Brain microvascular endothelial cell (primary cell): ENCODE data around the gene FRMD5.

ENCODE experiments used
- DNase-seq: peaks from one replicate; pipeline ENCODE4 v3.0.0-alpha.2; 2020
- H3K27ac ChIP-seq: fragments of 250-450 bp; sonication (Bioruptor Pico); 2 replicates; pipeline ENCODE4 v1.5.1; 2020; ENCODE audit warnings: mild to moderate bottlenecking, moderate library complexity
- H3K27me3 ChIP-seq: fragments of 250-450 bp; sonication (Bioruptor Pico); replicated peaks from 2 replicates; pipeline ENCODE4 v1.5.1; 2020; ENCODE audit warnings: mild to moderate bottlenecking
- H3K36me3 ChIP-seq: fragments of 250-450 bp; sonication (Bioruptor Pico); replicated peaks from 2 replicates; pipeline ENCODE4 v1.5.1; 2020; ENCODE audit warnings: mild to moderate bottlenecking
- H3K4me3 ChIP-seq: 2 replicates; pipeline ENCODE4 v1.5.1; 2011; ENCODE audit warnings: low read depth, mild to moderate bottlenecking, control low read depth, low read length, moderate library complexity
- in situ Hi-C: cut with HindIII; loops from 2 replicates; pipeline ENCODE4 v1.10.0; 2017; ENCODE audit warnings: low sequenced_read_pairs, low pct_ligation_motif_present
- TF ChIP-seq, protein P1 (sequence below): IDR thresholded peaks from 2 replicates; pipeline ENCODE4 v1.5.1; 2011; ENCODE audit warnings: low read depth, mild to moderate bottlenecking, moderate library complexity, low read length, control low read depth, inconsistent platforms; ENCODE audit errors: missing control alignments

The FRMD5 gene

DNA sequence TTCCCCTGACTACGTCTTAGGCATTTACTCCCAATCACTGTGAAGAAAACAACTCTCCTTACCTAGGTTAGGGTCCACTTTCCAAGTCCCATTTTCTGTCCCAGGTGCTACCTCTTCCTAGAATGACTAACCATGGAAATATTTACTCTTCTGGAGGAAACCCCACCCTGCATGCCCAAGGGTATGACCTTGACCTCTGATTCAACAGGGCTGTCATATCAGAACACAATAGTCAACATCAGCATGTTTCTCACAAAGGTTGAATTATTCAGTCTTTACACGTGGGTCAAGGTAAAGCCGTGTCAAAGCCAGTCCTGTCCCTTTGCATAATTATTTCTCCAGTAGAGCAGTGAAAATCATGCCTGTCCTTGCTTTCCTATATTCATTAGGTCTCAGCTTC lies 4.3 kb upstream of the FRMD5 start:
- TF ChIP-seq, protein P1, sequence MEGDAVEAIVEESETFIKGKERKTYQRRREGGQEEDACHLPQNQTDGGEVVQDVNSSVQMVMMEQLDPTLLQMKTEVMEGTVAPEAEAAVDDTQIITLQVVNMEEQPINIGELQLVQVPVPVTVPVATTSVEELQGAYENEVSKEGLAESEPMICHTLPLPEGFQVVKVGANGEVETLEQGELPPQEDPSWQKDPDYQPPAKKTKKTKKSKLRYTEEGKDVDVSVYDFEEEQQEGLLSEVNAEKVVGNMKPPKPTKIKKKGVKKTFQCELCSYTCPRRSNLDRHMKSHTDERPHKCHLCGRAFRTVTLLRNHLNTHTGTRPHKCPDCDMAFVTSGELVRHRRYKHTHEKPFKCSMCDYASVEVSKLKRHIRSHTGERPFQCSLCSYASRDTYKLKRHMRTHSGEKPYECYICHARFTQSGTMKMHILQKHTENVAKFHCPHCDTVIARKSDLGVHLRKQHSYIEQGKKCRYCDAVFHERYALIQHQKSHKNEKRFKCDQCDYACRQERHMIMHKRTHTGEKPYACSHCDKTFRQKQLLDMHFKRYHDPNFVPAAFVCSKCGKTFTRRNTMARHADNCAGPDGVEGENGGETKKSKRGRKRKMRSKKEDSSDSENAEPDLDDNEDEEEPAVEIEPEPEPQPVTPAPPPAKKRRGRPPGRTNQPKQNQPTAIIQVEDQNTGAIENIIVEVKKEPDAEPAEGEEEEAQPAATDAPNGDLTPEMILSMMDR = no peak
- DNase-seq = no peak
- Histone ChIP-seq H3K27me3 (no peaks in the 10 kb centered on the region), H3K27ac (no peak overlapping the region), H3K36me3 (no peaks in the 10 kb centered on the region), H3K4me3 (no peak overlapping the region)
- in situ Hi-C loops = no loop called here

- DNase-seq = peak; percentile 90
- Histone ChIP-seq H3K27ac (peak overlapping the region; percentile 75), H3K27me3 (no peaks in the 10 kb centered on the region), H3K4me3 (peak overlapping the region; percentile 75), H3K36me3 (no peaks in the 10 kb centered on the region)
- TF ChIP-seq, protein P1 = peak; percentile 12
- in situ Hi-C loops = no loop called here
Observed at GRCh38 chr15:44194323-44195150, 534 bp downstream of the FRMD5 start.

DNA sequence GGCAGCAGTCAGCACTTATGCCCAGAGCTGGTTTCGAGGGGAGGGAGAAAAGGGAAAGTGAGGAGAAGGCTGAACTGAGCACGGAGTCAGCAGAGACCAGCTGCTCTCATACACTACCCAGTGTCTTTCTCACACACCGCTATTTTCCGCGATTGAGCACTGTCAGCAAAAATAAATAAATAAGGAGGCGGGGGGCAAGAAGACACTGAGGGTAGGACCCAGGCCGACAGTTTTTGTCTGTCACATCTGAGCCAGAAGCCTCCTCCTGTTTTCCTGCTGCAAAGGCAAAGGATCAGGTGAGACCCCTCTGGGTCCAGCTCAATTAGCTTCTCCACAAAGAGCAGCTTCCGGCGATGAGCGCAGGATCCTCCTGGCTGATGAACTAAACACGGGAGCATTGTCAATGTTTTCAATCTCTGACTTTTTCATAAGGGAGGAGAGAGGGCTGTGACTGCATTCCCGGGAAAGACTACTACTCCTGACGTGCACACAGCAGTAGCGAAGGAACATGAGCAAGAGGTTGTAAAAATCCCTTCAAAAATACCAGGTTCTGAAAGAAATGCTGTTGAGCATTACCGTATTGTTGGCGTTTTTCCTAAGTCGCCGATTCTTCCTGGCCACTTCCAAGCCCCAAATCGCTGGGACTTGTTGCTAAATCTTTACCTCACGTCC lies 1.3 kb downstream of the FRMD5 start:
- TF ChIP-seq, protein P1 = no peak
- no peaks in the 10 kb centered on the region for H3K27me3 ChIP-seq
- H3K4me3 ChIP-seq = peak overlapping the region; percentile 75
- no peaks in the 10 kb centered on the region for H3K36me3 ChIP-seq
- in situ Hi-C loops = no loop called here
- peak overlapping the region; percentile 75 for H3K27ac ChIP-seq
- DNase-seq = peak; percentile 8

DNA sequence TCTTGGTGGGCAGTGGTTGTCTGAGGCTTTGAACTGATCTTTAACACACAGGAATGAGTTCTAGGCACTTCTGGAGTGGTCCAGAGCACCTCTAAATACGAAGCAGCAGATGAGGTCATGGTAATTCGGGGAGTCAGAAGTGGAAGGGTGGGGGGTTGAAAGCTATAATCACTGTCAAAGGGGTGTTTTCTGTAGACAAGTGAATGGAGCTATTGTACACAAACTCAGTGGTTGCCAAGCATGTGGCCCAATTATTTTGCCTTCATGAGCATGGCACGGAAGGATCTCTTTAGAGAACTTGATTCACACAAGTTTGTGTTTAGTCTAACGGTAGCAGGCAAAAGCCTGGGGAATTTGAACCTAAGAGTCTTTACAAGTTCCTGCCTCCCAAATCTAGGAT lies 6.3 kb downstream of the FRMD5 start:
- no peaks in the 10 kb centered on the region for H3K36me3 ChIP-seq
- in situ Hi-C loops = no loop called here
- H3K4me3 ChIP-seq = no peak overlapping the region
- H3K27ac ChIP-seq = no peak overlapping the region
- TF ChIP-seq, protein P1 = no peak
- DNase-seq = no peak
- no peaks in the 10 kb centered on the region for H3K27me3 ChIP-seq

GRCh38 chr15:44186705-44187104 lies 8.4 kb downstream of the FRMD5 start:
- H3K36me3 ChIP-seq = no peaks in the 10 kb centered on the region
- no peak for DNase-seq
- in situ Hi-C loops = no loop called here
- H3K27me3 ChIP-seq = no peaks in the 10 kb centered on the region
- no peak overlapping the region for H3K4me3 ChIP-seq
- H3K27ac ChIP-seq = no peak overlapping the region
- TF ChIP-seq, protein P1 = no peak
